AG04449 (cell line): ENCODE data around the gene GALNTL6.

Experiments
- CTCF ChIA-PET: fragments of 350-600 bp; formaldehyde crosslinking; extraction: SDS; loops from one replicate; lab custom pipeline; 2021; ENCODE audit warnings: antibody characterized with exemption; lab: Yijun Ruan, JAX
- POLR2A ChIA-PET: fragments of 400-600, 350-600 bp; formaldehyde crosslinking; extraction: SDS; loops from one replicate; lab custom pipeline; 2020; ENCODE audit warnings: antibody characterized with exemption, inconsistent platforms; lab: Yijun Ruan, JAX
- DNase-seq: peaks from one replicate; pipeline ENCODE4 v3.0.0-alpha.2; 2010; ENCODE audit warnings: low read depth, low spot score
- H3K4me3 ChIP-seq: 2 replicates; pipeline ENCODE4 v1.5.1; 2011; ENCODE audit warnings: low read depth, mild to moderate bottlenecking, control low read depth, low read length
- TF ChIP-seq, protein P1 (sequence below): IDR thresholded peaks from one replicate; pipeline ENCODE4 v1.5.1; 2011; ENCODE audit warnings: mild to moderate bottlenecking, moderate library complexity, low read length, control low read depth, inconsistent platforms; ENCODE audit not compliant: insufficient read depth; ENCODE audit errors: missing control alignments

GALNTL6 gene

DNA sequence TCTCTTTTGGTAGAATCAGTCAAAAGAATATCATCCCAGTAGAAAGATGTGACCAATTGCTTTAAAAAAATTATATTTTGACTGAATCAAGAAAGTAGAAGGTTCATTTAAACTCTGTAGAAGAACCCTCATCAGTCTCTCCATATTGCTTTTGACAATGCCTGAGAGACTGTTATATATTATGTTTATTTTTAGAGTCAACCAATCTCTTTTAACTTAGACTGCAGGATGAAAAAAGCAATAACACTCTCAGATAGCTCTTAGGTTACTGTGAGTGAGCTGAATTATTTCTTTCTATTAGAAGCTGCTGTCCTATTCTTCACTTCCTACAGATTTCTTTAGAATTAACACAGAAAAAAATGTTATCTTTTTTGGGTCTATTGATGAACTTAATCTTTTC, 38.1 kb downstream of the GALNTL6 start:
- no peak overlapping the region for H3K4me3 ChIP-seq
- CTCF ChIA-PET = no interaction called here
- no peak for DNase-seq
- POLR2A ChIA-PET = no interaction called here
- TF ChIP-seq, protein P1, sequence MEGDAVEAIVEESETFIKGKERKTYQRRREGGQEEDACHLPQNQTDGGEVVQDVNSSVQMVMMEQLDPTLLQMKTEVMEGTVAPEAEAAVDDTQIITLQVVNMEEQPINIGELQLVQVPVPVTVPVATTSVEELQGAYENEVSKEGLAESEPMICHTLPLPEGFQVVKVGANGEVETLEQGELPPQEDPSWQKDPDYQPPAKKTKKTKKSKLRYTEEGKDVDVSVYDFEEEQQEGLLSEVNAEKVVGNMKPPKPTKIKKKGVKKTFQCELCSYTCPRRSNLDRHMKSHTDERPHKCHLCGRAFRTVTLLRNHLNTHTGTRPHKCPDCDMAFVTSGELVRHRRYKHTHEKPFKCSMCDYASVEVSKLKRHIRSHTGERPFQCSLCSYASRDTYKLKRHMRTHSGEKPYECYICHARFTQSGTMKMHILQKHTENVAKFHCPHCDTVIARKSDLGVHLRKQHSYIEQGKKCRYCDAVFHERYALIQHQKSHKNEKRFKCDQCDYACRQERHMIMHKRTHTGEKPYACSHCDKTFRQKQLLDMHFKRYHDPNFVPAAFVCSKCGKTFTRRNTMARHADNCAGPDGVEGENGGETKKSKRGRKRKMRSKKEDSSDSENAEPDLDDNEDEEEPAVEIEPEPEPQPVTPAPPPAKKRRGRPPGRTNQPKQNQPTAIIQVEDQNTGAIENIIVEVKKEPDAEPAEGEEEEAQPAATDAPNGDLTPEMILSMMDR = no peak

- H3K4me3 ChIP-seq = no peak overlapping the region
- ChIA-PET CTCF (no interaction called here), POLR2A (no interaction called here)
- TF ChIP-seq, protein P1 = no peak
- peak; percentile 17 for DNase-seq
Measured at GRCh38 chr4:171857302-171858012, 44.3 kb downstream of the GALNTL6 start.

GRCh38 chr4:171875291-171875690, 62.1 kb downstream of the GALNTL6 start:
- no peak for DNase-seq
- TF ChIP-seq, protein P1 = no peak
- ChIA-PET CTCF (no interaction called here), POLR2A (no interaction called here)
- H3K4me3 ChIP-seq = no peak overlapping the region

DNA sequence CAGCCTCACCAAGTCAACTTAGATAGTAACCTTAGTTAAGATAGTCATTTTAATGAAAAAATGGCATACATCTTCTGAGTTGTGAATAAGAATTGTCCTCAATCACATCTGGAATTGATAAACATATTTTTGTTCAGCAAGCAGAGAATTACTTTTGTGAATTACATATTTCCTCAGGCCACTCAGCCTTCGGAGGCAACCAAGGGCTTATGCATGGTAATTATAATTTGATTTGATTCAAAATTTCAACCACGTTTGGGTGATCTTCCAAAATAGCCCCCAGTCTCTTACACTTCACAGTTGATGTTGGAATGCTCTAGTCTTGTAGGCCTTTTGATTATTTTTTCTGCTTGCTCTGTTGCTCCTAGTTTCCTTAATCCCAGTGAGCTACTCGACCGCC, 63.4 kb downstream of the GALNTL6 start:
- CTCF ChIA-PET = no interaction called here
- DNase-seq = no peak
- POLR2A ChIA-PET = no interaction called here
- no peak overlapping the region for H3K4me3 ChIP-seq
- TF ChIP-seq, protein P1 = no peak

DNA sequence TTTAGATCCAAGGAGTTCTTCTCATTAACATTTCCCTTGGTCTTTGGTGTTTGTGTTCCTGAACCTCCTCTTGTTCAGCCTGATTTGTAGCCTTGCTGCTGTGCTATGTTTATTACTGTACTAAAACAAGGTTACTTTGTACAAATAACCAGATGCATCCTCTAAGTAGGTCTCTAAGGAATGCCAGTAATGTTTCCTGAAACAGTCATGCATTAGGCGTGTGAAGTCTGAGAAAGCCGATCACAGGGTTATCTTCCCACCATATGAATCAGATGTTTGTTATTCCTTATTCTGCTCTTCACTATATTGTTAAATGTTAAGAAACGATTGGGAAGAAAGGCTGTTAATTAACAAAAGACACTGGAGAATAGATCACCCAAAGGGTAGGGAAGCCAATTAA, 66.9 kb downstream of the GALNTL6 start:
- peak; percentile 85 for DNase-seq
- CTCF ChIA-PET = no interaction called here
- H3K4me3 ChIP-seq = no peak overlapping the region
- POLR2A ChIA-PET = no interaction called here
- TF ChIP-seq, protein P1 = no peak

DNA sequence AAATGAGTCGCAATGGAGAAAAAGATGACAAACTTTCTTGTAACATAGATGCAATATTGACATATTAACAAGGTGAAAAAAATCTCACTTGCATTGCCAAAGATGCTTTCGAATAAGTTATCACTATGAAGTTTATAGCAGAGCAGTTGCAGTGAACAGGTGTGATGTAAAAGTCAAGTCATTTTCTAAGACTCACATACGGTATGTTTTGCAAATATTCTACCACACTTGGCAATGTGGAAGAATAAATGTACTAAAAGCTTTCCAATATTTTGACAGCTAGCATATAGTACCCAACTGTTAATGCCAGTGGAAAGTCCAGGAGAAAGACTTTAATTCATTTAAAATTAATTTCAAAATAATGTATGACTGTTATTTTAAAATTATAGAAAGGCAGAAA, 76.5 kb downstream of the GALNTL6 start:
- DNase-seq = no peak
- no peak overlapping the region for H3K4me3 ChIP-seq
- TF ChIP-seq, protein P1 = no peak
- POLR2A ChIA-PET = no interaction called here
- CTCF ChIA-PET = no interaction called here
